AG10803 (cell line): Measurements from ENCODE around the gene TRAF5.

Experiments used
- DNase-seq: peaks from one replicate; pipeline ENCODE4 v3.0.0; 2010; ENCODE audit warnings: low read depth
- H3K4me3 ChIP-seq: 2 replicates; pipeline ENCODE4 v1.5.1; 2011; ENCODE audit warnings: mild to moderate bottlenecking, low read length, control low read depth
- TF ChIP-seq, protein P1 (sequence below): conservative IDR thresholded peaks from 2 replicates; pipeline ENCODE4 v1.5.1; 2011; ENCODE audit warnings: mild to moderate bottlenecking, low read length, control low read depth, inconsistent platforms

Gene TRAF5, protein sequence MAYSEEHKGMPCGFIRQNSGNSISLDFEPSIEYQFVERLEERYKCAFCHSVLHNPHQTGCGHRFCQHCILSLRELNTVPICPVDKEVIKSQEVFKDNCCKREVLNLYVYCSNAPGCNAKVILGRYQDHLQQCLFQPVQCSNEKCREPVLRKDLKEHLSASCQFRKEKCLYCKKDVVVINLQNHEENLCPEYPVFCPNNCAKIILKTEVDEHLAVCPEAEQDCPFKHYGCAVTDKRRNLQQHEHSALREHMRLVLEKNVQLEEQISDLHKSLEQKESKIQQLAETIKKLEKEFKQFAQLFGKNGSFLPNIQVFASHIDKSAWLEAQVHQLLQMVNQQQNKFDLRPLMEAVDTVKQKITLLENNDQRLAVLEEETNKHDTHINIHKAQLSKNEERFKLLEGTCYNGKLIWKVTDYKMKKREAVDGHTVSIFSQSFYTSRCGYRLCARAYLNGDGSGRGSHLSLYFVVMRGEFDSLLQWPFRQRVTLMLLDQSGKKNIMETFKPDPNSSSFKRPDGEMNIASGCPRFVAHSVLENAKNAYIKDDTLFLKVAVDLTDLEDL

DNA sequence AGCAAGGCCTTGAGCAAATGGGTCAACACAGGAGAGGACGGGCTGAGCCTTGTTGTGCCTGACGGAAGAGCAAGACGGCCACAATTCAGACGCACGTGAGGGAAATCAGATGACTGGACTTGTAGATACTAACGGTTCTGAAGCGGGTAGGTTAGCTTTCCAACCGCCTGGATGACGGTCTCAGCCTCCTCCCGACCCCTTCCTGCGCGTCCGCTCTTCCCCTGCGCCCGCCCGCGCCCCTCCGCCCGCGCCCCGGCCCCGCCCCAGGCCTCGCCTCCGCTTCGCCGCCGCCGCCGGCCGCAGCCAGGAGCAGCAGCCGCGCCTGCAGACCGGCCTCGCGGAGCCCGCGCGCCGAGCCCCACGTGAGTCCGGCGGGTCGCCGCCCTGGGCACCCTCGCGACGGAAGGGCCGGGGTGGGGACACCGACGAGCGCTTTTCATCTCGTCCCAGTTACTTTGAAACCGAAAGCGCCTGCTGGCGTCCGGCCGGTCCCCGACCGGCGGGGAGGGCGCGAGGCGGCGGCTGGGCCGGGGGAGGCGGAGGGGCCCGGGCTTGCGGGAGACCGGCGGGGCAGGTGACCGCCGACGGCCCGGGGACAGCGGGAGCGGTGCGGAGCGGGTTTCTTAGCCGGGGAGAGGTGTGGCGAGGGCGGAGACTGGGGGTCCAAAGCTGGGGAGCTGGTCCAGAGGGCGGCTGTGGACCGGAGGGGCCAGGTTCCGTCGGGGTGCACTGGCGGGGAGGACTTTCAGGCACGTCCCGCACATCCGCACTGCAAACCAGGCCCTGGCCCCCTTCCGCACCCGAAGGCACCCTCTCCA, at the start of gene TRAF5:
TSS of gene TRAF5 (plus strand) at position 306 of the 818 bp plus-strand sequence. CDS start 26,407 bp downstream, outside the sequence.
- TF ChIP-seq, protein P1, sequence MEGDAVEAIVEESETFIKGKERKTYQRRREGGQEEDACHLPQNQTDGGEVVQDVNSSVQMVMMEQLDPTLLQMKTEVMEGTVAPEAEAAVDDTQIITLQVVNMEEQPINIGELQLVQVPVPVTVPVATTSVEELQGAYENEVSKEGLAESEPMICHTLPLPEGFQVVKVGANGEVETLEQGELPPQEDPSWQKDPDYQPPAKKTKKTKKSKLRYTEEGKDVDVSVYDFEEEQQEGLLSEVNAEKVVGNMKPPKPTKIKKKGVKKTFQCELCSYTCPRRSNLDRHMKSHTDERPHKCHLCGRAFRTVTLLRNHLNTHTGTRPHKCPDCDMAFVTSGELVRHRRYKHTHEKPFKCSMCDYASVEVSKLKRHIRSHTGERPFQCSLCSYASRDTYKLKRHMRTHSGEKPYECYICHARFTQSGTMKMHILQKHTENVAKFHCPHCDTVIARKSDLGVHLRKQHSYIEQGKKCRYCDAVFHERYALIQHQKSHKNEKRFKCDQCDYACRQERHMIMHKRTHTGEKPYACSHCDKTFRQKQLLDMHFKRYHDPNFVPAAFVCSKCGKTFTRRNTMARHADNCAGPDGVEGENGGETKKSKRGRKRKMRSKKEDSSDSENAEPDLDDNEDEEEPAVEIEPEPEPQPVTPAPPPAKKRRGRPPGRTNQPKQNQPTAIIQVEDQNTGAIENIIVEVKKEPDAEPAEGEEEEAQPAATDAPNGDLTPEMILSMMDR = no peak

GRCh38 chr1:211279340-211279739, 47.3 kb upstream of the TRAF5 start:
- H3K4me3 ChIP-seq = no peak overlapping the region
- TF ChIP-seq, protein P1 = no peak
- DNase-seq = no peak

More for the DNA sequence above, at the start of gene TRAF5:
- peak within 1 kb of the TSS; percentile 77 for H3K4me3 ChIP-seq
- peak; percentile 60 for DNase-seq

DNA sequence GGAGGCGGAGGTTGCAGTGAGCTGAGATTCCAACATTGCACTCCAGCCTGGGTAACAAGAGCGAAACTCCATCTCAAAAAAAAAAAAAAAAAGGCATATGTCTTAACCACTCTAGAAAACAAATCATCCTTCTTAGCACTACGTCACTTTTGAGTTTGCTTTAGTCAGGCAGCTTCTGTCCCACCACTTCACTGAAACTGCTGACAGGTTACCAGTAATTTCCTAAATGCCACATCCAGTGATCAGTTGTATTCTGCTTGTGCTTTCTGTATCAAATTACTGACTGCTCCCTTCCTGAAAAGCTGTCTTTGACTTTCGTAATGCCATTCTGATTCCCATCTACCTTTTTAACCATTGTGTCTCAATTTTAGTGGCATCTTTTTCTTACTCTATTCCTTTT, 45.7 kb upstream of the TRAF5 start:
- H3K4me3 ChIP-seq = no peak overlapping the region
- DNase-seq = no peak

GRCh38 chr1:211281320-211282022, 45.2 kb upstream of the TRAF5 start:
- no peak for DNase-seq
- TF ChIP-seq, protein P1 = no peak
- H3K4me3 ChIP-seq = no peak overlapping the region

More for the DNA sequence above, 45.7 kb upstream of the TRAF5 start:
- TF ChIP-seq, protein P1 = no peak

- no peak overlapping the region for H3K4me3 ChIP-seq
- TF ChIP-seq, protein P1 = no peak
Measured at GRCh38 chr1:211282023-211282373, 44.6 kb upstream of the TRAF5 start.

GRCh38 chr1:211285196-211285595, 41.4 kb upstream of the TRAF5 start:
- peak; percentile 17 for DNase-seq
- TF ChIP-seq, protein P1 = no peak
- no peak overlapping the region for H3K4me3 ChIP-seq

More at GRCh38 chr1:211282023-211282373, 44.6 kb upstream of the TRAF5 start:
- no peak for DNase-seq
